Lower leg skin (tissue), 3 donors: ENCODE results near the gene KLK2.
"Not testable (repeated sequence)": the region's sequence is repeated elsewhere in the genome, so short reads cannot be mapped to it uniquely, and the experiment has no call there.

Experiments used
- CTCF ChIP-seq, 3 donors: fragments of 450-650 bp; IDR thresholded peaks; one replicate each; pipeline ENCODE4 v1.5.1; 2016; ENCODE audit warnings: antibody characterized with exemption in 3 of 3, mild to moderate bottlenecking in 3 of 3, moderate library complexity in 2 of 3
- POLR2A ChIP-seq, 2 donors: fragments of 450-650 bp; IDR thresholded peaks; one replicate each; pipeline ENCODE4 v1.6.1; 2016 to 2017; ENCODE audit warnings: antibody characterized with exemption in 2 of 2, mild to moderate bottlenecking in 1 of 2, moderate library complexity in 1 of 2

- TF ChIP-seq POLR2A, CTCF (IDR thresholded peaks at IDR 0.05): not testable (repeated sequence)
Observed at GRCh38 chr19:50896089-50896590, 22.9 kb downstream of the KLK2 start.
